ENCODE results near the gene TRPM6.

DNA sequence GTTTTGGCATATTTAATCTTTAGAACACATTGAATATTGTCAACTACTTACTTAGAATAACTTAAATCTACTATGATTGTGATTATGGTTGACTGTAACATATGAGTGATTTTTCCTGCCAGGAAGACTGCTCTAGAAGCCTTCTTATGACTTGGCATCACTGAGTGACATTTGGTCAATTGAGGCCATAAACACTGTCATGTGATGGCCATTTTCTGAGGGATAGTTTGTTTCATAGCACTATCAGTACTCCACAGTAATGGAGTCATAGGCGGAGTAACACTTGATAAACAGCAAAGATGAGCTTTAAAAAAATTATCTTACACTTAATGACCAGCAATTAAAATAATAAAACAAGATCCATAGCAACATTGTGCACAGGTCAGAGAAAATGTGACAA lies 34.0 kb upstream of the TRPM6 start:
- TF ChIP-seq, protein P1, sequence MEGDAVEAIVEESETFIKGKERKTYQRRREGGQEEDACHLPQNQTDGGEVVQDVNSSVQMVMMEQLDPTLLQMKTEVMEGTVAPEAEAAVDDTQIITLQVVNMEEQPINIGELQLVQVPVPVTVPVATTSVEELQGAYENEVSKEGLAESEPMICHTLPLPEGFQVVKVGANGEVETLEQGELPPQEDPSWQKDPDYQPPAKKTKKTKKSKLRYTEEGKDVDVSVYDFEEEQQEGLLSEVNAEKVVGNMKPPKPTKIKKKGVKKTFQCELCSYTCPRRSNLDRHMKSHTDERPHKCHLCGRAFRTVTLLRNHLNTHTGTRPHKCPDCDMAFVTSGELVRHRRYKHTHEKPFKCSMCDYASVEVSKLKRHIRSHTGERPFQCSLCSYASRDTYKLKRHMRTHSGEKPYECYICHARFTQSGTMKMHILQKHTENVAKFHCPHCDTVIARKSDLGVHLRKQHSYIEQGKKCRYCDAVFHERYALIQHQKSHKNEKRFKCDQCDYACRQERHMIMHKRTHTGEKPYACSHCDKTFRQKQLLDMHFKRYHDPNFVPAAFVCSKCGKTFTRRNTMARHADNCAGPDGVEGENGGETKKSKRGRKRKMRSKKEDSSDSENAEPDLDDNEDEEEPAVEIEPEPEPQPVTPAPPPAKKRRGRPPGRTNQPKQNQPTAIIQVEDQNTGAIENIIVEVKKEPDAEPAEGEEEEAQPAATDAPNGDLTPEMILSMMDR (IDR thresholded peaks at IDR 0.05), result no peak
- no peak for TF ChIP-seq ZFX (IDR thresholded peaks at IDR 0.05; ENCODE audit: borderline replicate concordance)

Measured in 22Rv1 (cell line).